GM18499 (cell line): ENCODE data around the gene HPD.

Experiments used
- ATAC-seq: cut with Tn5 transposase; IDR thresholded peaks from one replicate; pipeline ENCODE4 v1.9.1; 2021; ENCODE audit warnings: moderate number of reproducible peaks; ENCODE audit not compliant: insufficient read depth, unreplicated experiment

The HPD gene

GRCh38 chr12:121812921-121813896, 45.5 kb downstream of the HPD start:
- ATAC-seq = no peak

- no peak for ATAC-seq
These were observed 46.3 kb downstream of the HPD start for GRCh38 chr12:121812320-121812871.

- ATAC-seq = no peak
These were observed 47.0 kb downstream of the HPD start for GRCh38 chr12:121811434-121812319.

- ATAC-seq = no peak
These were observed 47.7 kb downstream of the HPD start for GRCh38 chr12:121810833-121811433.

GRCh38 chr12:121810234-121810817, 48.3 kb downstream of the HPD start:
- no peak for ATAC-seq

- ATAC-seq = no peak
These were observed 48.9 kb downstream of the HPD start for GRCh38 chr12:121809712-121810116.

- ATAC-seq = no peak
These were observed 50.0 kb downstream of the HPD start for GRCh38 chr12:121808623-121809022.

GRCh38 chr12:121807642-121808347, 50.9 kb downstream of the HPD start:
- no peak for ATAC-seq

- ATAC-seq = no peak
These were observed 51.9 kb downstream of the HPD start for GRCh38 chr12:121806546-121807423.

GRCh38 chr12:121806009-121806545, 52.6 kb downstream of the HPD start:
- ATAC-seq = no peak

- no peak for ATAC-seq
These were observed 53.3 kb downstream of the HPD start for GRCh38 chr12:121805171-121806008.

GRCh38 chr12:121804417-121805111, 54.1 kb downstream of the HPD start:
- ATAC-seq = no peak

GRCh38 chr12:121803861-121804416, 54.7 kb downstream of the HPD start, which contains the start of gene SETD1B:
Gene SETD1B, plus strand, starts transcription at chr12:121804009. Its CDS starts 729 bp downstream, at chr12:121804738.
- ATAC-seq = no peak

GRCh38 chr12:121802843-121803698, 55.6 kb downstream of the HPD start:
- no peak for ATAC-seq

GRCh38 chr12:121802485-121802842, 56.2 kb downstream of the HPD start:
- ATAC-seq = no peak
